Measurements from ENCODE around the gene SFRP5.

DNA sequence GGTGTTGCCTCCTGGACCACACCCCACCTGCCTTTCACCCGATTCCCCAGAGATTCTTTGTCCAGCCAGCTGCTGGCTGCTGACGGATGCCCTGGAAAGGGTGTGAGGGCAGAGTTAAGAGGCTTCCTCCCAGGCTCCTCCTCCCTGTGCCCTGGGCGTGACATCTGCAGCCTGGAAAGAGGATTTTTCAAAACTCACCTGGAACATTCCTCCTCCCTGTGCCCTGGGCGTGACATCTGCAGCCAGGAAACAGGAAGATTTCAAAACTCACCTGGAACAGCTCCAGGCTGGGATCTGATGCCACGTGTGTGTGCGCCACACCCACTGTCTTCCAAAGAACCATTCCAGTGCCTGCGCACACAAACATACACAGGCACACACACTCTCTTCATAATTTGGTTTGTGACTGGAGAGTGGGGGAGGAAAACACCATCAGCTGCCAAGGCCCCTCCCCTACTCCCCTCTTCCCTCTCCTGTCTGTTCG, 53.1 kb downstream of the SFRP5 start:
- TF ChIP-seq POLR2A (IDR thresholded peaks at IDR 0.05) = no peak
- no peak for TF ChIP-seq CTCF (IDR thresholded peaks at IDR 0.05)

All from lower leg skin (tissue), 3 donors.